Neural cell (in vitro differentiated cells): Measurements from ENCODE around the gene CROCC2.

ENCODE experiments used
- EP300 ChIP-seq: fragments of 450-650 bp; conservative IDR thresholded peaks from 2 replicates; pipeline ENCODE4 v1.6.1; 2014; ENCODE audit warnings: antibody characterized with exemption, mild to moderate bottlenecking, moderate library complexity; ENCODE audit not compliant: poor library complexity, severe bottlenecking
- TF ChIP-seq, protein P1 (sequence below): fragments of 450-650 bp; IDR thresholded peaks from 2 replicates; pipeline ENCODE4 v1.5.1; 2014; ENCODE audit warnings: antibody characterized with exemption, mild to moderate bottlenecking, moderate library complexity; ENCODE audit not compliant: poor library complexity, severe bottlenecking

DNA sequence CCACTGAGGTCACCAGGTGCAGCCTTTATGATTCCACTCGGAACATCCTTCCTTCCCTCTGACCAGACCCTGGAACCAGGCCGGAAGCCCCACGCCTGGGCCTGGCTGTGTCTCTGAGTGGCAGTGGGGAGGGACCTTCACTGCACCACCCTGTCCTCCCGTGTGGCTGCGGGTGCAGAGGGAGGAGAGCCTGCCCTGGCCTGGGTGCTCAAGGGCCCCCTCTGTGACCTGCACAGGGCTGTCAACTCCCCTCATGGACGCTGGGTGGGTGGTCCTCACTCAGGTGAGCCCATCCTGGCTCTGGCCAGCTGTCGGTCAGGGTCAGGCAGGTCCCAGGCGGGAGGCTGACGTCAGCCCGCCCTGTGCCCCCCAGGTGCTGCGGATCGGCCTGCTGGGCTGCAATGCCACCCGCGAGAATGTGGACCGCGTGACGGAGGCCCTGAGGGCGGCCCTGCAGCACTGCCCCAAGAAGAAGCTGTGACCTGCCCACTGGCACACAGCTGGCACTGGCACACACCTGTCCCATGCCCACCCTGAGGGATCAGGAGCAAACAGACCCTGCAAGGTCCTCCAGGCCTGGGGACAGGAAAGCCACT, 27.7 kb upstream of the CROCC2 start:
- TF ChIP-seq, protein P1, sequence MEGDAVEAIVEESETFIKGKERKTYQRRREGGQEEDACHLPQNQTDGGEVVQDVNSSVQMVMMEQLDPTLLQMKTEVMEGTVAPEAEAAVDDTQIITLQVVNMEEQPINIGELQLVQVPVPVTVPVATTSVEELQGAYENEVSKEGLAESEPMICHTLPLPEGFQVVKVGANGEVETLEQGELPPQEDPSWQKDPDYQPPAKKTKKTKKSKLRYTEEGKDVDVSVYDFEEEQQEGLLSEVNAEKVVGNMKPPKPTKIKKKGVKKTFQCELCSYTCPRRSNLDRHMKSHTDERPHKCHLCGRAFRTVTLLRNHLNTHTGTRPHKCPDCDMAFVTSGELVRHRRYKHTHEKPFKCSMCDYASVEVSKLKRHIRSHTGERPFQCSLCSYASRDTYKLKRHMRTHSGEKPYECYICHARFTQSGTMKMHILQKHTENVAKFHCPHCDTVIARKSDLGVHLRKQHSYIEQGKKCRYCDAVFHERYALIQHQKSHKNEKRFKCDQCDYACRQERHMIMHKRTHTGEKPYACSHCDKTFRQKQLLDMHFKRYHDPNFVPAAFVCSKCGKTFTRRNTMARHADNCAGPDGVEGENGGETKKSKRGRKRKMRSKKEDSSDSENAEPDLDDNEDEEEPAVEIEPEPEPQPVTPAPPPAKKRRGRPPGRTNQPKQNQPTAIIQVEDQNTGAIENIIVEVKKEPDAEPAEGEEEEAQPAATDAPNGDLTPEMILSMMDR, result no peak
- TF ChIP-seq EP300, result no peak
